Endothelial cell of hepatic sinusoid (primary cell): ENCODE results near the gene SYTL3.
"Not testable (repeated sequence)": the region's sequence is repeated elsewhere in the genome, so short reads cannot be mapped to it uniquely, and the experiment has no call there.

ENCODE experiments used
- in situ Hi-C: cut with HindIII; loops from 2 replicates; pipeline ENCODE4 v1.10.0; 2017; ENCODE audit warnings: low sequenced_read_pairs

SYTL3 gene

GRCh38 chr6:158621694-158622544, 27.9 kb upstream of the SYTL3 start:
- in situ Hi-C loops, result no loop called here

GRCh38 chr6:158622545-158623190, 27.2 kb upstream of the SYTL3 start:
- in situ Hi-C loops, result no loop called here

GRCh38 chr6:158624684-158625682, 24.9 kb upstream of the SYTL3 start:
- in situ Hi-C loops, result loop anchor here (5.0 kb wide), 1 partner anchor 67 kb away; no protein-coding TSS in a partner anchor

- in situ Hi-C loops, result loop anchor here (5.0 kb wide), 1 partner anchor 66 kb away; no protein-coding TSS in a partner anchor
Observed at GRCh38 chr6:158625881-158626305, 24.0 kb upstream of the SYTL3 start.

- in situ Hi-C loops, result loop anchor here (5.0 kb wide), 1 partner anchor 66 kb away; no protein-coding TSS in a partner anchor
Observed at GRCh38 chr6:158626360-158627167, 23.3 kb upstream of the SYTL3 start.

- in situ Hi-C loops, result loop anchor here (5.0 kb wide), 1 partner anchor 65 kb away; no protein-coding TSS in a partner anchor
Observed at GRCh38 chr6:158627168-158627939, 22.5 kb upstream of the SYTL3 start.

- in situ Hi-C loops, result loop anchor here (5.0 kb wide), 1 partner anchor 64 kb away; no protein-coding TSS in a partner anchor
Observed at GRCh38 chr6:158627940-158628211, 22.0 kb upstream of the SYTL3 start.

GRCh38 chr6:158628542-158628941, 21.3 kb upstream of the SYTL3 start:
- in situ Hi-C loops, result loop anchor here (5.0 kb wide), 1 partner anchor 64 kb away; no protein-coding TSS in a partner anchor

- in situ Hi-C loops, result loop anchor here (5.0 kb wide), 1 partner anchor 63 kb away; no protein-coding TSS in a partner anchor
Observed at GRCh38 chr6:158629367-158630221, 20.3 kb upstream of the SYTL3 start.

GRCh38 chr6:158630938-158631616, 18.8 kb upstream of the SYTL3 start:
- in situ Hi-C loops, result no loop called here

- in situ Hi-C loops, result no loop called here
Observed at GRCh38 chr6:158631678-158632537, 17.9 kb upstream of the SYTL3 start.

GRCh38 chr6:158632538-158633119, 17.2 kb upstream of the SYTL3 start:
- in situ Hi-C loops, result not testable (repeated sequence)

- in situ Hi-C loops, result no loop called here
Observed at GRCh38 chr6:158633127-158633526, 16.7 kb upstream of the SYTL3 start.

GRCh38 chr6:158634695-158635426, 15.0 kb upstream of the SYTL3 start:
- in situ Hi-C loops, result no loop called here

GRCh38 chr6:158635427-158636073, 14.3 kb upstream of the SYTL3 start:
- in situ Hi-C loops, result no loop called here
